Muscle of leg (tissue), 11 donors: ENCODE measurements around the gene MEIOSIN. TPM values are rescaled to one million over a fixed set of nuclear protein-coding genes. Genes with fewer than 3 reads are reported as not detected.

Source experiments
- DNase-seq: peaks from one replicate; pipeline ENCODE4 v3.0.0; 2013
- H3K27ac ChIP-seq: one replicate; pipeline ENCODE4 v1.5.1; 2013; ENCODE audit warnings: mild to moderate bottlenecking, low read length, control low read depth
- H3K27me3 ChIP-seq: one replicate; pipeline ENCODE4 v1.6.1; 2013; ENCODE audit warnings: low read length; ENCODE audit not compliant: control insufficient read depth, insufficient read depth
- H3K36me3 ChIP-seq: one replicate; pipeline ENCODE4 v1.6.1; 2013; ENCODE audit warnings: low read length; ENCODE audit not compliant: control insufficient read depth, insufficient read depth
- H3K4me1 ChIP-seq: one replicate; pipeline ENCODE4 v1.6.1; 2013; ENCODE audit warnings: low read length; ENCODE audit not compliant: control insufficient read depth, insufficient read depth
- H3K4me3 ChIP-seq: one replicate; pipeline ENCODE4 v1.5.1; 2013; ENCODE audit warnings: low read length, control low read depth
- H3K9me3 ChIP-seq: replicated peaks from 2 replicates; pipeline ENCODE4 v1.6.1; 2013; ENCODE audit warnings: low read depth, low read length; ENCODE audit not compliant: control insufficient read depth
- WGBS: methylation state at CpG from one replicate; pipeline ENCODE4 v1.1.5; 2013; ENCODE audit warnings: missing lambda C conversion rate; ENCODE audit not compliant: insufficient coverage; 5-methylcytosine and 5-hydroxymethylcytosine counted together
- polyA plus RNA-seq, 8 donors: library from polyadenylated mRNA; unstranded; fragments of 120-200 nt; gene quantifications; one replicate each; pipeline versions ENCODE4 v1.2.1 to v1.2.3, GENCODE V29; 2013; ENCODE audit warnings: inconsistent platforms in 1 of 8, low replicate concordance in 1 of 8; ENCODE audit not compliant: insufficient read length in 8 of 8, insufficient read depth in 1 of 8
- total RNA-seq: library from RNA; stranded (reverse); fragments of 120-200 nt; gene quantifications from one replicate; pipeline ENCODE4 v1.2.4, GENCODE V29; 2013

The MEIOSIN gene
- total and polyA plus RNA-seq, 9 donors = 0.04 TPM; not detected in 8

- Histone ChIP-seq H3K4me1 (peaks cover 53% of the 10 kb centered on the region), H3K27me3 (peaks cover 9% of the 10 kb centered on the region), H3K27ac (peak overlapping the region; percentile 96), H3K4me3 (peak overlapping the region; percentile 87), H3K9me3 (no peaks in the 10 kb centered on the region), H3K36me3 (peaks cover 55% of the 10 kb centered on the region)
- DNase-seq = peak; percentile 60
- 17% methylated on average over 22 of the region's 48 CpGs for WGBS
Measured at GRCh38 chr19:45779231-45780145, 46.2 kb downstream of the MEIOSIN start.

- H3K27me3 ChIP-seq = peaks cover 9% of the 10 kb centered on the region
- 53% methylated on average over 3 of the region's 4 CpGs for WGBS
- no peak for DNase-seq
- H3K4me1 ChIP-seq = peaks cover 59% of the 10 kb centered on the region
- H3K36me3 ChIP-seq = peaks cover 55% of the 10 kb centered on the region
- H3K9me3 ChIP-seq = no peaks in the 10 kb centered on the region
- peak overlapping the region; percentile 87 for H3K4me3 ChIP-seq
- peak overlapping the region; percentile 96 for H3K27ac ChIP-seq
Measured at GRCh38 chr19:45780146-45780447, 46.9 kb downstream of the MEIOSIN start.

GRCh38 chr19:45780448-45781213 lies 47.4 kb downstream of the MEIOSIN start:
- Histone ChIP-seq H3K4me1 (peaks cover 64% of the 10 kb centered on the region), H3K27me3 (peaks cover 9% of the 10 kb centered on the region), H3K27ac (peak overlapping the region; percentile 96), H3K9me3 (no peaks in the 10 kb centered on the region), H3K4me3 (peak overlapping the region; percentile 87), H3K36me3 (peaks cover 61% of the 10 kb centered on the region)
- WGBS = 34% methylated on average over 5 of the region's 13 CpGs
- no peak for DNase-seq

GRCh38 chr19:45781214-45782161 lies 48.2 kb downstream of the MEIOSIN start:
- peaks cover 67% of the 10 kb centered on the region for H3K36me3 ChIP-seq
- DNase-seq = peak; percentile 81
- peak overlapping the region; percentile 87 for H3K4me3 ChIP-seq
- 46% methylated on average over 17 of the region's 17 CpGs for WGBS
- peak overlapping the region; percentile 96 for H3K27ac ChIP-seq
- H3K27me3 ChIP-seq = peaks cover 9% of the 10 kb centered on the region
- H3K4me1 ChIP-seq = peaks cover 69% of the 10 kb centered on the region
- no peaks in the 10 kb centered on the region for H3K9me3 ChIP-seq

GRCh38 chr19:45782162-45782691 lies 49.0 kb downstream of the MEIOSIN start, which contains the start of gene DMPK:
TSS of gene DMPK (minus strand) at chr19:45782490. CDS start at chr19:45782352, 138 bp downstream.
- DNase-seq = peak; percentile 80
- Histone ChIP-seq H3K27ac (peak within 1 kb of the TSS; percentile 96), H3K4me3 (peak within 1 kb of the TSS; percentile 87), H3K27me3 (peaks cover 9% of the 10 kb centered on the region), H3K36me3 (peaks cover 65% of the 10 kb centered on the region), H3K9me3 (no peaks in the 10 kb centered on the region), H3K4me1 (peaks cover 69% of the 10 kb centered on the region)
- 3% methylated on average over 14 of the region's 18 CpGs for WGBS

- WGBS = 14% methylated on average over 15 of the region's 26 CpGs
- Histone ChIP-seq H3K36me3 (peaks cover 63% of the 10 kb centered on the region), H3K27ac (peak overlapping the region; percentile 96), H3K9me3 (no peaks in the 10 kb centered on the region), H3K4me3 (peak overlapping the region; percentile 87), H3K4me1 (peaks cover 69% of the 10 kb centered on the region), H3K27me3 (peaks cover 10% of the 10 kb centered on the region)
- peak; percentile 86 for DNase-seq
Measured at GRCh38 chr19:45782820-45783785, 49.9 kb downstream of the MEIOSIN start.

- Histone ChIP-seq H3K4me3 (no peak overlapping the region), H3K27ac (peak overlapping the region; percentile 96), H3K36me3 (peaks cover 63% of the 10 kb centered on the region), H3K9me3 (no peaks in the 10 kb centered on the region), H3K4me1 (peaks cover 65% of the 10 kb centered on the region), H3K27me3 (peaks cover 11% of the 10 kb centered on the region)
- 100% methylated on average over 1 of the region's 4 CpGs for WGBS
- no peak for DNase-seq
Measured at GRCh38 chr19:45784096-45784495, 50.9 kb downstream of the MEIOSIN start.

GRCh38 chr19:45785097-45785496 lies 51.9 kb downstream of the MEIOSIN start:
- Histone ChIP-seq H3K4me3 (no peak overlapping the region), H3K4me1 (peaks cover 58% of the 10 kb centered on the region), H3K27me3 (peaks cover 7% of the 10 kb centered on the region), H3K9me3 (no peaks in the 10 kb centered on the region), H3K36me3 (peaks cover 62% of the 10 kb centered on the region), H3K27ac (peak overlapping the region; percentile 96)
- 44% methylated on average over 5 of the region's 5 CpGs for WGBS
- DNase-seq = no peak
